ENCODE data around the gene KLHL40.

The KLHL40 gene

GRCh38 chr3:42696356-42697288 lies 11.3 kb downstream of the KLHL40 start:
- H3K27ac ChIP-seq: no peak overlapping the region
- DNase-seq (ENCODE audit: low spot score): no peak
- POLR2A ChIA-PET (ENCODE audit: low non-redundant PET): no interaction called here
- TF ChIP-seq, protein P1, sequence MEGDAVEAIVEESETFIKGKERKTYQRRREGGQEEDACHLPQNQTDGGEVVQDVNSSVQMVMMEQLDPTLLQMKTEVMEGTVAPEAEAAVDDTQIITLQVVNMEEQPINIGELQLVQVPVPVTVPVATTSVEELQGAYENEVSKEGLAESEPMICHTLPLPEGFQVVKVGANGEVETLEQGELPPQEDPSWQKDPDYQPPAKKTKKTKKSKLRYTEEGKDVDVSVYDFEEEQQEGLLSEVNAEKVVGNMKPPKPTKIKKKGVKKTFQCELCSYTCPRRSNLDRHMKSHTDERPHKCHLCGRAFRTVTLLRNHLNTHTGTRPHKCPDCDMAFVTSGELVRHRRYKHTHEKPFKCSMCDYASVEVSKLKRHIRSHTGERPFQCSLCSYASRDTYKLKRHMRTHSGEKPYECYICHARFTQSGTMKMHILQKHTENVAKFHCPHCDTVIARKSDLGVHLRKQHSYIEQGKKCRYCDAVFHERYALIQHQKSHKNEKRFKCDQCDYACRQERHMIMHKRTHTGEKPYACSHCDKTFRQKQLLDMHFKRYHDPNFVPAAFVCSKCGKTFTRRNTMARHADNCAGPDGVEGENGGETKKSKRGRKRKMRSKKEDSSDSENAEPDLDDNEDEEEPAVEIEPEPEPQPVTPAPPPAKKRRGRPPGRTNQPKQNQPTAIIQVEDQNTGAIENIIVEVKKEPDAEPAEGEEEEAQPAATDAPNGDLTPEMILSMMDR (conservative IDR thresholded peaks at IDR 0.05; ENCODE audit: low read depth): no peak
- CTCF ChIA-PET: interaction anchor here (0.7 kb wide), 1 partner anchor 10 kb away, joined by 3 read pairs; no protein-coding TSS in a partner anchor

- ChIA-PET CTCF (no interaction called here), POLR2A (ENCODE audit: low non-redundant PET) (no interaction called here)
- TF ChIP-seq, protein P1 (conservative IDR thresholded peaks at IDR 0.05; ENCODE audit: low read depth): no peak
- no peak for DNase-seq (ENCODE audit: low spot score)
- H3K27ac ChIP-seq: no peak overlapping the region
These were observed 12.1 kb downstream of the KLHL40 start for GRCh38 chr3:42697289-42698051.

DNA sequence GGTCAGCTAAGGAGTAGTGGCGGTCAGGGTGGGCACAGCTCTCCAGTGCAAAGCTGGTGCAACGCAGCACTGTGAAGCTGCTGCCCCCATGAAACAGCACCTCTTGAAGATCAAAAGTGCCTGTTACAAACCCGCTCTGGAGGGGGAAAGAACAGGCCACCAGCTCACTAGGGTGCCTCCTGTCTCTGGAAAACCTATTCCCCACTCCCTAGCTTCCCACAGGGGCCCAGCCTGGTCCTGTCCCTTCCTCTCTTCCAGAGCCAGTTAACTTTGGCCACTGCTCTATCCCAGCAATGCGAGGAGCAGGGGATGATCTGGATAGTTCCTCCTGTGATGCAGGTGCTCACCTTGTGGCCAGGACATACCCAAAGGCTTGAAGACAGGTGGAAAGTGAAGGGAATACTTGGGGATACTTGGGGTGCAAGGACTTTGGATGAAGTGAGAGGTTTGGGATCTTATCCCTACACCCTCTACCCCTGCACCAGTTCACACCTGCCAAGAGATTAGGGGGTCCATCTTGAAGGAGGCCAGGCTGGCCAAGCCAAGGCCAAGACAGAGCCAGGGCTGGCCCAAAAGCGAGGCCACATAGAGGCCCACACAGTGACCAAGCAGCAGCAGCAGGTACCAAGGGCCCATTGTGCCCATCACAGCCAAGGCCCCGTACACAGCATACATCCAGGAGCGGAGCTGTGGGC lies 13.0 kb downstream of the KLHL40 start:
- no peak overlapping the region for H3K27ac ChIP-seq
- ChIA-PET CTCF (no interaction called here), POLR2A (ENCODE audit: low non-redundant PET) (no interaction called here)
- TF ChIP-seq, protein P1 (conservative IDR thresholded peaks at IDR 0.05; ENCODE audit: low read depth): no peak
- DNase-seq (ENCODE audit: low spot score): no peak

DNA sequence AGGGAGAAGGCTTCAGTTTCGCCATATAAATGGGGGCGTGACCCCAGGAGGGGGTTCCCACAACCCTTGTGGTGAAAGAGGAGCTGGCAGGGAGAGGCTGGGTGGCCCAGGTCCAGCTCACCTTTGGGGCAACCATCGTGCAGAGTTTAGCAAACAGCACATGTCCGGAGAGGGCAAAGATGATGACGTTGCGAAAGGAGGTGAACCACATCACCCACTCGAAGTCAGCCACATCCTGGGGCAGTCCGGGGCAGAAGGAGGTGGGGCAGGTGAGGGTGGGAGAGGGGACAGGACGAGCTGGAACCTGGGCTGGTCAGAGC lies 13.5 kb downstream of the KLHL40 start:
- POLR2A ChIA-PET (ENCODE audit: low non-redundant PET): no interaction called here
- no peak overlapping the region for H3K27ac ChIP-seq
- TF ChIP-seq, protein P1 (conservative IDR thresholded peaks at IDR 0.05; ENCODE audit: low read depth): no peak
- DNase-seq (ENCODE audit: low spot score): no peak
- CTCF ChIA-PET: no interaction called here

DNA sequence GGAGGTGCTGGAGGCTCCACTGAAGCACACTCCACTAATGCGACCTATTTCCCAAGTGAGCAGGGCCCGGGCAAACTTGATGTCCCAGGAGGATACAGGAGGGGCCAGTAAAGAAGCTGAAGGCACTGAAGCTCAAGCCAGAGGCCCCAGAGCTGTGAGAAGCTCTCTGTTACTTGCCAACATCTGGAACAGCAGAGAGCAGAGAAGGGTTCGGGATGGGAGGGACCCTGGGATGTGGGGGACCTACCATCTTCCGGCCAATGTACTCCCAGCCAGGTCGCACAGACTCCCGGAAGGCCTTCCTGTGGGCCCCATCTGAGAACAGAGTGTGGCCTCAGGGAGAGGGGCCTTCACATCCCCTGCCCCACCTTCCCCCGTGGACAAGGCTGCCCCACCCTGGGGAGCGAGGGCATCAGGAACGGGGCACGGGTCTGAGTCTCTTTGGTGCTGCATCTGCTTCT lies 14.2 kb downstream of the KLHL40 start:
- no peak overlapping the region for H3K27ac ChIP-seq
- ChIA-PET POLR2A (ENCODE audit: low non-redundant PET) (no interaction called here), CTCF (no interaction called here)
- TF ChIP-seq, protein P1 (conservative IDR thresholded peaks at IDR 0.05; ENCODE audit: low read depth): no peak
- DNase-seq (ENCODE audit: low spot score): no peak
